RPMI8226 (cell line): ENCODE measurements around the gene IPO4.
"Not testable (repeated sequence)": the region's sequence is repeated elsewhere in the genome, so short reads cannot be mapped to it uniquely, and the experiment has no call there.

Experiments used
- DNase-seq: peaks from one replicate; pipeline ENCODE4 v3.0.0-alpha.2; 2015

Gene IPO4, protein sequence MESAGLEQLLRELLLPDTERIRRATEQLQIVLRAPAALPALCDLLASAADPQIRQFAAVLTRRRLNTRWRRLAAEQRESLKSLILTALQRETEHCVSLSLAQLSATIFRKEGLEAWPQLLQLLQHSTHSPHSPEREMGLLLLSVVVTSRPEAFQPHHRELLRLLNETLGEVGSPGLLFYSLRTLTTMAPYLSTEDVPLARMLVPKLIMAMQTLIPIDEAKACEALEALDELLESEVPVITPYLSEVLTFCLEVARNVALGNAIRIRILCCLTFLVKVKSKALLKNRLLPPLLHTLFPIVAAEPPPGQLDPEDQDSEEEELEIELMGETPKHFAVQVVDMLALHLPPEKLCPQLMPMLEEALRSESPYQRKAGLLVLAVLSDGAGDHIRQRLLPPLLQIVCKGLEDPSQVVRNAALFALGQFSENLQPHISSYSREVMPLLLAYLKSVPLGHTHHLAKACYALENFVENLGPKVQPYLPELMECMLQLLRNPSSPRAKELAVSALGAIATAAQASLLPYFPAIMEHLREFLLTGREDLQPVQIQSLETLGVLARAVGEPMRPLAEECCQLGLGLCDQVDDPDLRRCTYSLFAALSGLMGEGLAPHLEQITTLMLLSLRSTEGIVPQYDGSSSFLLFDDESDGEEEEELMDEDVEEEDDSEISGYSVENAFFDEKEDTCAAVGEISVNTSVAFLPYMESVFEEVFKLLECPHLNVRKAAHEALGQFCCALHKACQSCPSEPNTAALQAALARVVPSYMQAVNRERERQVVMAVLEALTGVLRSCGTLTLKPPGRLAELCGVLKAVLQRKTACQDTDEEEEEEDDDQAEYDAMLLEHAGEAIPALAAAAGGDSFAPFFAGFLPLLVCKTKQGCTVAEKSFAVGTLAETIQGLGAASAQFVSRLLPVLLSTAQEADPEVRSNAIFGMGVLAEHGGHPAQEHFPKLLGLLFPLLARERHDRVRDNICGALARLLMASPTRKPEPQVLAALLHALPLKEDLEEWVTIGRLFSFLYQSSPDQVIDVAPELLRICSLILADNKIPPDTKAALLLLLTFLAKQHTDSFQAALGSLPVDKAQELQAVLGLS

DNA sequence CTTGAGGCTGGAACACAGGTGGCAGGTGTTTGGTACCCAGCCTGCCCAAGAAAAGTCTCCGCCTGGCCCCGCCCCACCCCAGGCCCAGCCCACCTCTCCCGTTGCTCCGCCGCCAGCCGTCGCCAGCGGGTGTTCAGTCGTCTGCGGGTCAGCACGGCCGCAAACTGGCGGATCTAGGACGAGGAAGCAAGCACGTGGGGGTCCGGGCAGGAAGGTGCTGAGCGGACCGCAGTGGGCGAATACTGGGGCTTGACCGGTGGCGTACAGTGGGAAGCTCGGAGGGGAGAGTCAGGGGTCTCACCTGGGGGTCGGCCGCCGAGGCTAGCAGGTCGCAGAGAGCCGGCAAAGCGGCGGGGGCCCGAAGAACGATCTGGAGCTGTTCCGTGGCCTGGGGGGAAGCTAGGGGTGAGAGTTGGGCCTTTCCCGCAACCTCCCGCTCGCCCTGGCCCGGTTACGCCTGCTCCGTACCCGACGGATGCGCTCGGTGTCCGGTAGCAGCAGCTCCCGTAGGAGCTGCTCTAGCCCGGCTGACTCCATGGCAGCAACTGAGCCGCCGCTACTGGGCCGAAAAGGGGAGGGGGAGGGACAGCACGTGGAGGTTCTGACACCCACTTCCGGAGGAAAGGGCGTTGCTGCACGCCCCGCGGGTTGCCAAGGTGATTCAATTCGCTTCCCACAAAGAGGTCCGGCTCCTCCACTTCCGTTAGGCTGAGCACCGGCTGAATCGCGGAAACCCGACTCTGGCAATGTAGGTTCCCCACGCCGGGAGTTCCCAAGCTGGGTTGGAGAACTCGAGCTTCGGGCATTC lies at the start of gene IPO4:
TSS of gene IPO4 (minus strand) at position 566 of the 808 bp plus-strand sequence. CDS start at position 537, 29 bp downstream.
- peak; percentile 96 for DNase-seq

DNA sequence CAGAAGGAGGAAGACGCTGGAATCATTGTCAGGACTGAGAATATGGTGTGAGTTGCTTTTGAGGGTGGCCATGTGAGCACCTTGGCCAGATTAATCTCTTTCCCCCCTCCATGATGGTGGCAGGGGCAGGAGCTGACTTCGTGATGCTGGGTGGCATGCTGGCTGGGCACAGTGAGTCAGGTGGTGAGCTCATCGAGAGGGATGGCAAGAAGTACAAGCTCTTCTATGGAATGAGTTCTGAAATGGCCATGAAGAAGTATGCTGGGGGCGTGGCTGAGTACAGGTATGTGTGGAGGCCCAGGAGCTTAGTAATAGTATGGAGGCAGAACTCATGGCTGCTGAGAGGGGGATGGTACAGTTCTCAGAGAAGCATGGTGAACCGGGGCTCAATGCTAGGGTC lies 49.5 kb upstream of the IPO4 start:
- no peak for DNase-seq

DNA sequence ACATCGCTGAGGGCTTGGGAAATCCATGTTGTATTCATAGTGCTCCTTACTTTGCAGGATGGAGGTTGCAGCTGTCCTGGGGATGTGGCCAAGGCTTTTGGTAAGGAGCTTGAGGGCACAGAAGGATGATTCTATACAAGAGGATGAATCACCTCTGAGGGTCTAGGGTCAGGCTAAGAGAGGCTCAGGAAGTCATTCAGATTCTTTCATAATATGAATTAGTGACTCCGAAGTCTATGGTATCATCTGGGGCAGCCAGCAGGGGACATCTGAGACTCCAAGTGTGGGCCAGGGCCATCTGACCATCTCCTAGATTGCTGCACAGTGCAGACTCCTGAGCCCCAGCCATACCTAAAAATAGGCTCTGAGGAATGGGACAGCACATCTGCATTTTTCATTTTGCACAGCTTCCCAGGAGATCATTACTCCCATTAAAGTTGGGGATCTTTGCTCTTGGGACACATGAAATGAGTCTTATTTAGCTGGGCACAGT lies 48.9 kb upstream of the IPO4 start:
- DNase-seq: no peak

DNA sequence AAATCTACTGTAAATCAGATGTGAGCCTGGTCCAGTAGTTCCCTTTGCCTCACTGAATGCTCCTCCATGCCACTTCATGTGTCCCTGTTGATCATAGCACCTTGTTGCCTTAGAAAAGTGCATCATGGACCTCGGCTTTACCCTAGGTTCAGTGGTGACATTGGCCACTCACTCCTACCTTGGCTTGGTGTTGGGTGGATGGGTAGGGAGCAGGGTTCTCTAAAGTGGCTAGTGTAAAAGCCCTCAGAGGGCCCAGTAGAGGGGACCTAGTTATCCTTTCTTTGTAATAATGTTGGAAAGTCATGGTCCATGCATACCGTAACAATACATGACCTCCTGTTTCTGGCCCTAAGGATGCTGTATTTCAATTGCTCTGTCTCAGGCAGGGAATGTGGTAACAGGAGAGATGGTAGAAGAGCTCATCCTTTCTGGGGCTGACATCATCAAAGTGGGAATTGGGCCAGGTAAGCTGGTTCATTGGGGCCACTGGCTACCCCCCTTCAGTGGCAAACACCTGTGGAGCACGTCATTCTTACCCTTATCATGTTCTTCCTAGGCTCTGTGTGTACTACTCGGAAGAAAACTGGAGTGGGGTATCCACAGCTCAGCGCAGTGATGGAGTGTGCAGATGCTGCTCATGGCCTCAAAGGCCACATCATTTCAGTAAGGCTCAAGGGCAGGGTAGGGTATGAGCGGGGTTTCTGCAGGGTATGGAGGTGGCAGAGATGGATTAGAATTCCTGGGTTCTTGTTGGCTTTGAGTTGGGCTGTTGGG lies 48.3 kb upstream of the IPO4 start:
- DNase-seq: no peak

DNA sequence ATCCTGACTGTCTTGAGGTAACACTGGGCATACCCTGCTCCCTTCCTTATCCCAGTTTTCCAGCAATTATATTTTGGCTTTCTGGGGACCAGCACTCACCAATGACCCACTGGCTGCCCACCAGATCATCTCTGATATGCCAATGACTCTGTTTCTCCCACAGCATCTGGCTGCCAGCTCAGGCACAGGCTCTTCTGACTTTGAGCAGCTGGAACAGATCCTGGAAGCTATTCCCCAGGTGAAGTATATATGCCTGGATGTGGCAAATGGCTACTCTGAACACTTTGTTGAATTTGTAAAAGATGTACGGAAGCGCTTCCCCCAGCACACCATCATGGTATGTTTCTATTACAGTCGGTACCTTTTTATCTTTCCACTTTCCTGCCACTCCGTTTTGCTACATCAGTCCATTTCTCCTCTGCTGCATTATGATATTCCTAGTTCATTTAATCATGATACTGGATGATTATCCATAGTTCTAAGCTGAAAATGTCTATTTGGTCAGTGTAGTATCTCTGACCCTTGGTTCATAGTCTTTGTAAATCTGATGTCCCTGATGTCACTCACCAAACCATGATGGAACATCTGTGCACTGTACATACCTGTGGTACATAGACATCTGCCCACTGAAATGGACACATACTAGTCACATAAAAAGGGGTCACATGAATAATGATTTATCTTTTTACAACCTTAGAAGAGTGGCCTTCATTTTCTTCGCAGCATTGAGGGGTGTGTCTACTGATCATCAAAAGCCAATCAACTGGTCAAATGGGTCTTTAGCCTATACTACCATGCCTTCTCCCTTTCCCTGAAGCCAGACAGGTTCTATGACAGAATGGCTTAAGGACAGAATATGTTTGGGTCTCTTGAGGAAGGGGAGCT lies 47.4 kb upstream of the IPO4 start:
- DNase-seq: no peak

DNA sequence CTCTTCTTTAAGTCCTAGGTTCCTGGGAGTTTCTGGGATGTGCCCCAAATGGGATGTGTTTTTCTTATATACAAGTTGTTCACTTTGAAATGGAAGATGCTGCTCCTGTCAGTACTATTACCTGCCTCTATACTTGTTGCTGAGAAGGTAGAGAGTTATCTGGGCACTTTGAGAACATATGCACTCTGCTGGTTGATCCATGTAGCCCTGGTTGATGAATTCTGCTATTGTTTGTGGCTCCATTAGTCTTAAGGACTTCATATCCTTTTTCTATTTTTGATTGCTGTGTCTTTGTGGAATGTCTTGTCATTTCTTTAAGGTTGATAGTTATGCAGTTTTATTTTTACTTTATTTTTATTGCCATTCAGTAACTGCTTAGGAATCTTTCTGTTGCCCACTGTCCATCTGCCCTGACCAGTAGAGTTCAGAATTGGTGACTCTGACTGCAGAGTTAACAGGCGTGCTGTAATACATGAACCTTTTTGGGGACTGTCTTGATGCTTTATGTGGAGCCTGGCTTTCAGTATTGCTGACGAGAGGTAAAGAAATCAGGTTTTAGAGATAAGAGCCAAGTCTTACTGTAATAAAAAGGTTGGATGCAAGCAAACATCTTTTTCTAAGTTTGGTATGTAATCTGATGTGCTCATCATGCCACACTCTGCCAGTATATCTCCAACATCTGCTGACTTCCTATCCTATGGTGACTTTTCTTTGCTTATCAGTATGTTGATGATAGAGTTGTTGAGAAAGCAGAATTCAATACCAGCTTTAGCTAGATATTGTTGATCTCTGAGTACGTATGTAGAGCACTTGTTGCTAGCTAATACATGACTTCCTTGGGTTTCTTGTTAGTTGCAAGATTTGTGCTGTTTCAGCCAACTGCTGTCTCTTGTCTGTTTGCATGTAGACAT lies 45.7 kb upstream of the IPO4 start:
- DNase-seq: no peak

DNA sequence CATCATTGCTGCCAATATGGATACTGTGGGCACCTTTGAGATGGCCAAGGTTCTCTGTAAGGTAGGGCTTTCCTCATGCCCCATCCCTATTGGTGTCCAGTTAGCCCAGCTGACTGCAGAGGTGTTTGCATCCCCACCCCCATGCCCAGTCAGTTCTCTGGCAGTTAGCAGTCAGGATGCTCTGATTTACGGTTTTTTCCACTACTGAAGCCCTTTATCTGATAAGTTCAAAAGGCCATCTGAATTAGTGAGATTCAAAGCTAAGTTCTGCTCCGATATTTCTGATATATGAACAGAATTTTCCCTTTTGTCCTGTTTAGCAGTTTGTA lies 44.9 kb upstream of the IPO4 start:
- no peak for DNase-seq

DNA sequence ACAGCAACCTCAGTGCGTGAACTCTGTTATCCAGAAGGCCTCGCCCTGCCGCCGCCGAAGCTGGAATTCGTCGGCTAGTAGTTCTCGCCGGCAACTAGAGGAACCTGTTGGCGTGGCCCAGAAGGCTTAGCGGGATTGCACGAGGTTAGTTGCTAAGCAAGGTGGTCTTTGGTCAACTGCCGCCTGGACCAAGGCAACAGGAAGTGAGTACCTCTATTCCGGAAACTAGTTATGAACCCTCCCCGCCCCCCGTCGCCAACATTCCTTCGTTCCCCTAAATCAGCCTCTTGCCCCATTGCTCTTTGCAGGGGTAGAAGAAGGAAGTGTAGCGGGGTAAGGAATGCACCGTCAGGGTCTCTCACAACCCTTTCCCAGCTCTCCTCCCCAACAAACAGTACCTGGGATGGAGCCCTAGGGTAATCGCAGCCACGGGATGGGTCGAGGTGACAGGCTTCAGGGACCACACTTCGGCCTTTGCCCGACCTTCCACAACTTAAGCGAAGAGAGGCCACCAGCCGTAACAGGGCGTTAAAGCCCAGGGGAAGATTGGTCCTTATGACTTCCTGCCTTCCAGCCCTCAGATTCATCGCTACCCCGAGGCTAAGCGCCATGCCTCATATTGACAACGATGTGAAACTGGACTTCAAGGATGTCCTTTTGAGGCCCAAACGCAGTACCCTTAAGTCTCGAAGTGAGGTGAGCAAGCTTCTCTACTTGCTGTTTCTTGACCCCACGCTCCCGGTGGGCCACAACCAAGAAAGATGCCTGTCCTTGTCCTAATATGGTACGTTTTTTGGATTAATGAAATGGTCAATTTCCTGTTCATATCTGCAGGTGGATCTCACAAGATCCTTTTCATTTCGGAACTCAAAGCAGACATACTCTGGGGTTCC lies 44.3 kb upstream of the IPO4 start, which contains the start of gene GMPR2:
TSS of gene GMPR2 (plus strand) at position 285 of the 893 bp plus-strand sequence. CDS start at position 610, 325 bp downstream.
- no peak for DNase-seq

DNA sequence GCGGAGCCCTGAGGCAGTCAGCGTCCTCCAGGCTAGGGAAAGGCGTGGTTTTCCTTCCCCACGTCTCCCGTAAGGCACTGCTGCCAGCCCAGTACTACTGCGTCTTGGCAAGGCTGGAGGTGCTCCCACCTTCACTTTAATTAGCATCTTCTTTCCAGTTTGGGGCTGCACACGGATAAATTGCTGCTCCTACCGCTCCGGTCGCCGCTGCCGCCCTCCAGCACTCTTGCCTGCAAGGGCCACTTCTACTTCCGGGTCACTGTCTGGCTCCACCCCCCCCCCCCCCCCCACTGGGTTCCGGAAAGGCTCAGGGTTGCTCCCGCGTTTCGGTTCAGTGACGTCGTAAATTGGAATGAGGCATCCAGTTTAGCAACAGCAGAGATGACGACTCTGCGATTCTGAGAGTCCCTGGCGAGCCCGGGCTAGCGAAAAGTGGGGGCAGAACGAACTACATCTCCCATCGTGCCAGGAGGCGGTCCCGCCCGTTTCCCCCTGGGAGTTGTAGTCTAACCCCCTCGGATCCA lies 43.6 kb upstream of the IPO4 start, which contains the start of gene NEDD8:
TSS of gene NEDD8 (minus strand) at position 247 of the 524 bp plus-strand sequence. CDS start at position 147, 100 bp downstream.
- peak; percentile 88 for DNase-seq

DNA sequence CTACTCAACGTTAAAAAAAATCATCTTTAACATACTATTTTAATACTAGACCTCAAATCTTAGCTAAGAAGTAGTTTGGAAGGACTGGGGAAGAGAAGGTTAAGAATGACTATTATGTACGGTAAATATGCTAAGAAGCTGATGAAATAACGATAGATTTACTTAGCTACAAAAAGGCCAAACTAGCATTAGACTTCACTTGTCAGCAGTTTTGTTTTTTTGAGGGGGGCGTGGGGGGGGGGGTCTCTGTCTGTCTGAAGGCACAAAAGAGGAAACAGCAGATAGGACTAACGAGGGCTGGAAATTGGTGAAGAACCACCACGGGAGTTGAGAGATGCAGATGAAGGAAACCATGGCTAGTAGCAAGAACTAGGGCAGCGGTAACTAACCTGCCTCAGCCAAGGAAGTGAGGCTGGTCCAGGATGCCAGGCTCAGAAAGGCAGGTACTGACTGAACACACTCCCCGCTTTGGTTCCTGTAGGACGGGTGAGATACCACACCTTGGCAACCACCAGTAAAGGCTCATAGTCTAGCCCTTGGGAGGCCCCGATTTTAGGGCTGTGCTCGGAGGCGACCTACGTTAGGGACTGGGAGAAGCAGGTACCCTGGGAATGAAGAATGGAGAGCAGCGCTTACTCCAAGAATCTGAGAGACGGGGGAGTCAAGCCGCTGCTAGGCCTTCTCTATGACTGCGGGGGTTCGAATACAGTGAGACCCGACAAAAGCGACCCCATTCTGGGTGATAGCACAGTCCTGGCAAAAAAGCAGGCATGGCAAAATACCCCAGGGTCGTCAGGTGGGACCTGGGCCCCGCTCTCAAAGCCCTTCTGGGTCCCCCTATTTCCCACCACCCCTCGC lies 42.9 kb upstream of the IPO4 start:
- DNase-seq: no peak

DNA sequence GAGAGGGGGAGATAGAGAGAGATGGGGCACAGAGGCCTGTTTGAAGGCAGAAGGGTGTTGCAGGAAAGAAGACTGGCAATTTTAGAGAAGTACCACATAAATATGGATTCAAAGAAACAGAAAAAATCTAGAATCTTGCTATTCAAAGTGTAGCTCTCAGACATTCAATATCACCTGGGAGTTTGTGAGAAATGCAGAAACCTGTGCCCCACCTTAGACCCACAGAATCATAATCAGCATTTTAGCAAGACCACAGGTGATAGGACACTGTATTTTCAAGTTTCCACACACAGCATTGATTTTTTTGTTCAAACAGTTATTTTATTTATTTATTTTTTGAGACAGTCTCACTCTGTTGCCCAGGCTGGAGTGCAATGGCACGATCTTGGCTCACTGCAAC lies 40.3 kb upstream of the IPO4 start:
- no peak for DNase-seq

DNA sequence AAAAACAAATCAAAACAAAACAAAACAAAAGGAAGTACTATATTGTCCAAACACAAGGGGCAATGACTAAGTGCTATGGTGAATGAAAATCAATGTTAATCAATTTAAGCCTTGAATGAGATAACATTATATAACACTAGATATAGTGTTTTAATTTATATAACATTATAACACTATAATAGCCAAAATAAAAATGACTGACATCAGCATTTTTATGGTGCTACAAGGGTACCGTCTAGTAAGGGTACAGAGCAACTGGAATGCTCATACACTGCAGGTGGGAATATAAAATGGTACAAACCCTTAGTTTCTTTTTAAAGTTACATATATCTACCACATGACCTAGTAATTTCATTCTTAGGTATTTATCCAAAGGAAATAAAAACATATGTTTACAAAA lies 37.9 kb upstream of the IPO4 start:
- DNase-seq: no peak

DNA sequence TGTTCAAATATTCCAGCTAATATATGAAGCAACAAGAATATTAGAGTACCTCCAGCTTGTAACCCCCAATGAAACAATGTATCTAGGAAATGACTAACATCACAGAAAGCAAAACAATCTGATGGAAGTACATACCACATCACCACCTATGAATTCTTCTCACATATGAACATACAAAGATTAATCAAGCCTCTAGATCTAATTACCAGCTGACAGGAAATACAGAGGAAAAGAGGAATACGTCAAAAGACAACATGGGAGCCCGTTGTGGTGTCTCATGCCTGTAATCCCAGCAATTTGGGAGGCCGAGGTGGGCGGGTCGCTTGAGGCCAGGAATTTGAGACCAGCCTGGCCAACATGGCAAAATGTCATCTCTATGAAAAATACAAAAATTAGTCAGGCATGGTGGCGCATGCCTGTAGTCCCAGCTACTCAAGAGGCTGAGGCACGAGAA lies 36.0 kb upstream of the IPO4 start:
- DNase-seq: no peak

DNA sequence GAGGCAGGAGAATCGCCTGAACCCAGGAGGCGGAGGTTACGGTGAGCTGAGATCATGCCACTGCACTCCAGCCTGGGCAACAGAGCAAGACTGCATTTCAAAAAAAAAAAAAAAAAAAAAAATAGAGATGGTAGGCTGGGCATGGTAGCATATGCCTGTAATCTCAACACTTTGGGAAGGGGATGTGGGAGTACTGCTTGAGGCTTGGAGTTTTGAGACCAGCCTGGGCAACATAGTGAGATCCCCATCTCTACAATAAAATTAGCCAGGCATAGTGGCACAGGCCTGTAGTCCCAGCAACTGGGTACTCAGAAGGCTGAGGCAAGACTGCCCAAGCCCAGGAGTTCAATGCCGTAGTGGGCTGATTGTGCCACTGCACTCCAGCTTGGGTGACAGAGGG lies 34.4 kb upstream of the IPO4 start:
- DNase-seq: not testable (repeated sequence)

DNA sequence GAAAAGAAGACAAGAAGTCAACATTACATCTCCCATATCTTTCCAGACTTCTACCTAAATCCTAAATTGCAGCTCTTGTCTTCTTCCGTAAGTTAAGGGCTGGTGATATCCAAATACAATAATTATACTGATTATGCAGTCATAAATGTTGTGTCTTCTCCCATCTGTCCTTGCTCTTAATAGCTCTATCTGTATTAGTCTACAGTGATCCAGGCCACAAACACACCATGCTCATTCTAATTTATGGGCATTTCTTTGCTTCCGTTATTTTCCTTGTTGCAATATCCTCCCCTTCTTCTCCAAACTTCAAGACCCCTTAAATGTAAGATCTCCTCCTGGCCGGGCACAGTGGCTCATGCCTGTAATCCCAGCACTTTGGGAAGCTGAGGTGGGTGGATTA lies 30.9 kb upstream of the IPO4 start:
- no peak for DNase-seq

DNA sequence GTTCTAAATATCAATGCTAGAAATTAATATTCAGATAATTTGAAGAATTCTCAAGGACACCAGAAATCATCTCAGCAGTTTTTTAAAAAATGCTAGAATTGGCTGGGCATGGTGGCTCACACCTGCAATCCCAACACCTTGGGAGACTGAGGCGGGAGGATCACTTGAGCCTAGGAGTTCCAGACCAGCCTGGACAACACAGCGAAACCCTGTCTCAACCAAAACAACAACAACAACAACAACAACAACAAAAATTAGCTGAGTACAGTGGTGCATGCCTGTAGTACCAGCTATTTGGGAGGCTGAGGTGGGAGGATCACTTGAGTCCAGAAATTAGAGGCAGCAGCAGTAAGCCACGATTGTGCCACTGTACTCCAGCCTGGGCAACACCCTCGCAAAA lies 30.5 kb upstream of the IPO4 start:
- no peak for DNase-seq

DNA sequence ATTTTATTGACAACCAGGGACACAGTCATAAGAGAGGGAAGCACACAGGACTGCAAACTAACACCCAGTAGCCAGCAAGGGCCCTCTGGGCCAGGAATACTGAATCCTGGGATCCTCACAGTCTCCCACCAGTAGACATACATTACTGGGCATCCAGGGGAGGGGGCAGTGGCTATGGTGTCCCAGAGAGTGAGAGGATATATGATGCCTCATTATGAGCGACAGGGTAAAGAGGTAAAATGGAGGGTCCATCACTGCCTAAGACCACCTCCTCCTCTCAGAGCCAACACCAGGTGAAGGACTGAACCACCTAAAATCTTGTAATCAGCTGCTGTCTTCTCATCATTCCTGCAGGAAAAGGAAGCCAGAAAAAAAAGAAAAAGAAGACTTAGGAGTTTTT lies 28.3 kb upstream of the IPO4 start:
- DNase-seq: not testable (repeated sequence)
